Endothelial cell (in vitro differentiated cells): ENCODE results near the gene SERPINA12. TPM values are rescaled to one million over a fixed set of nuclear protein-coding genes. Genes with fewer than 3 reads are reported as not detected.

Experiments used
- DNase-seq: peaks from one replicate; pipeline ENCODE4 v3.0.0; 2021; ENCODE audit warnings: low spot score
- H3K27ac Mint-ChIP-seq: one replicate; pipeline ENCODE4 v1.8.0; 2021; ENCODE audit warnings: mixed read lengths, inconsistent platforms; ENCODE audit not compliant: unreplicated experiment
- H3K27me3 Mint-ChIP-seq: one replicate; pipeline ENCODE4 v1.8.0; 2021; ENCODE audit warnings: mild to moderate bottlenecking, moderate library complexity, mixed read lengths, inconsistent platforms; ENCODE audit not compliant: unreplicated experiment
- H3K36me3 Mint-ChIP-seq: one replicate; pipeline ENCODE4 v1.8.0; 2021; ENCODE audit warnings: mild to moderate bottlenecking, low read depth, mixed read lengths, inconsistent platforms; ENCODE audit not compliant: unreplicated experiment
- H3K4me1 Mint-ChIP-seq: one replicate; pipeline ENCODE4 v1.8.0; 2021; ENCODE audit warnings: mild to moderate bottlenecking, mixed read lengths, inconsistent platforms; ENCODE audit not compliant: unreplicated experiment
- H3K4me3 Mint-ChIP-seq: one replicate; pipeline ENCODE4 v1.8.0; 2021; ENCODE audit warnings: mild to moderate bottlenecking, mixed read lengths, inconsistent platforms; ENCODE audit not compliant: unreplicated experiment
- H3K9me3 Mint-ChIP-seq: one replicate; pipeline ENCODE4 v1.8.0; 2021; ENCODE audit warnings: mixed read lengths, inconsistent platforms; ENCODE audit not compliant: unreplicated experiment
- CTCF ChIP-seq: fragments of 200-600 bp; sonication (generic); IDR thresholded peaks from one replicate; pipeline ENCODE4 v1.5.0; 2021; ENCODE audit warnings: antibody characterized with exemption; ENCODE audit not compliant: unreplicated experiment
- total RNA-seq: library from RNA; stranded (reverse); fragmentation: NEBNext Ultra II Directional; extraction: Animal tissue kit (Norgen Biotek cat#: 25700); gene quantifications from one replicate; pipeline ENCODE4 v1.2.1, GENCODE V29; 2021; ENCODE audit not compliant: unreplicated experiment

SERPINA12 gene
- total RNA-seq, 1 donor from 2014 or later, result not detected

GRCh38 chr14:94448071-94448808 is 61.0 kb downstream of the SERPINA12 start:
- Mint-ChIP-seq H3K27ac (no peak overlapping the region), H3K4me1 (peaks cover 4% of the 10 kb centered on the region), H3K27me3 (peaks cover 4% of the 10 kb centered on the region), H3K4me3 (no peak overlapping the region), H3K9me3 (no peaks in the 10 kb centered on the region), H3K36me3 (no peaks in the 10 kb centered on the region)
- no peak for DNase-seq
- TF ChIP-seq CTCF, result no peak

- TF ChIP-seq CTCF, result no peak
- no peaks in the 10 kb centered on the region for H3K36me3 Mint-ChIP-seq
- DNase-seq, result no peak
- no peaks in the 10 kb centered on the region for H3K9me3 Mint-ChIP-seq
- H3K4me3 Mint-ChIP-seq, result no peak overlapping the region
- H3K27ac Mint-ChIP-seq, result no peak overlapping the region
- H3K27me3 Mint-ChIP-seq, result peaks cover 1% of the 10 kb centered on the region
- H3K4me1 Mint-ChIP-seq, result no peaks in the 10 kb centered on the region
Measured at GRCh38 chr14:94447206-94447605, 62.1 kb downstream of the SERPINA12 start.

GRCh38 chr14:94446126-94446525 is 63.1 kb downstream of the SERPINA12 start:
- H3K27me3 Mint-ChIP-seq, result peaks cover 1% of the 10 kb centered on the region
- TF ChIP-seq CTCF, result no peak
- H3K36me3 Mint-ChIP-seq, result no peaks in the 10 kb centered on the region

GRCh38 chr14:94445003-94445402 is 64.3 kb downstream of the SERPINA12 start:
- Mint-ChIP-seq H3K9me3 (no peaks in the 10 kb centered on the region), H3K4me1 (no peaks in the 10 kb centered on the region)
- TF ChIP-seq CTCF, result no peak

More at GRCh38 chr14:94446126-94446525, 63.1 kb downstream of the SERPINA12 start:
- no peak overlapping the region for H3K27ac Mint-ChIP-seq
- H3K9me3 Mint-ChIP-seq, result no peaks in the 10 kb centered on the region
- no peaks in the 10 kb centered on the region for H3K4me1 Mint-ChIP-seq
- no peak for DNase-seq
- no peak overlapping the region for H3K4me3 Mint-ChIP-seq

GRCh38 chr14:94441531-94442205 is 67.6 kb downstream of the SERPINA12 start:
- no peak for DNase-seq
- Mint-ChIP-seq H3K36me3 (no peaks in the 10 kb centered on the region), H3K27ac (no peak overlapping the region), H3K4me3 (no peak overlapping the region), H3K27me3 (no peaks in the 10 kb centered on the region), H3K9me3 (no peaks in the 10 kb centered on the region), H3K4me1 (no peaks in the 10 kb centered on the region)
- no peak for TF ChIP-seq CTCF

More at GRCh38 chr14:94445003-94445402, 64.3 kb downstream of the SERPINA12 start:
- Mint-ChIP-seq H3K4me3 (no peak overlapping the region), H3K36me3 (no peaks in the 10 kb centered on the region), H3K27ac (no peak overlapping the region), H3K27me3 (no peaks in the 10 kb centered on the region)
- DNase-seq, result no peak
